GM10248 (cell line): ENCODE results near the gene FAM124B.

Source experiments
- CTCF ChIA-PET: fragments of 300-600 bp; sonication (Branson Sonifier 250); formaldehyde crosslinking; extraction: SDS; loops from one replicate; lab custom pipeline; 2021; ENCODE audit warnings: antibody characterized with exemption; lab: Yijun Ruan, JAX
- POLR2A ChIA-PET: fragments of 350-650 bp; sonication (Branson Sonifier 250); formaldehyde crosslinking; extraction: SDS; loops from one replicate; lab custom pipeline; 2020; ENCODE audit warnings: antibody characterized with exemption; lab: Yijun Ruan, JAX
- DNase-seq: peaks from one replicate; pipeline ENCODE4 v3.0.0; 2012; ENCODE audit errors: extremely low spot score
- TF ChIP-seq, protein P1 (sequence below): IDR thresholded peaks from 2 replicates; pipeline ENCODE4 v1.5.1; 2012; ENCODE audit warnings: mild to moderate bottlenecking, low read depth; ENCODE audit errors: extremely low read depth, missing control alignments, control extremely low read depth

Gene FAM124B, protein sequence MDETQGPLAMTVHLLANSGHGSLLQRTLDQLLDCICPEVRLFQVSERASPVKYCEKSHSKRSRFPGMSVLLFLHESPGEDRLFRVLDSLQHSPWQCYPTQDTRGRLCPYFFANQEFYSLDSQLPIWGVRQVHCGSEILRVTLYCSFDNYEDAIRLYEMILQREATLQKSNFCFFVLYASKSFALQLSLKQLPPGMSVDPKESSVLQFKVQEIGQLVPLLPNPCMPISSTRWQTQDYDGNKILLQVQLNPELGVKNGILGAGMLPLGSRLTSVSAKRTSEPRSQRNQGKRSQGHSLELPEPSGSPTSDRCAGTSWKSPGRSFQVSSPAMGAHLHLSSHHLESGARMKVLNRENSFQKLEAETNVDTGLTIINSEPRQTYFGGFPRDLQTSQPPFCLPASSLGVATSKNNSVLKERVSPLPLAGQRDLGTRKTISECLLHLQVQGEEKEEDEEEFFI

DNA sequence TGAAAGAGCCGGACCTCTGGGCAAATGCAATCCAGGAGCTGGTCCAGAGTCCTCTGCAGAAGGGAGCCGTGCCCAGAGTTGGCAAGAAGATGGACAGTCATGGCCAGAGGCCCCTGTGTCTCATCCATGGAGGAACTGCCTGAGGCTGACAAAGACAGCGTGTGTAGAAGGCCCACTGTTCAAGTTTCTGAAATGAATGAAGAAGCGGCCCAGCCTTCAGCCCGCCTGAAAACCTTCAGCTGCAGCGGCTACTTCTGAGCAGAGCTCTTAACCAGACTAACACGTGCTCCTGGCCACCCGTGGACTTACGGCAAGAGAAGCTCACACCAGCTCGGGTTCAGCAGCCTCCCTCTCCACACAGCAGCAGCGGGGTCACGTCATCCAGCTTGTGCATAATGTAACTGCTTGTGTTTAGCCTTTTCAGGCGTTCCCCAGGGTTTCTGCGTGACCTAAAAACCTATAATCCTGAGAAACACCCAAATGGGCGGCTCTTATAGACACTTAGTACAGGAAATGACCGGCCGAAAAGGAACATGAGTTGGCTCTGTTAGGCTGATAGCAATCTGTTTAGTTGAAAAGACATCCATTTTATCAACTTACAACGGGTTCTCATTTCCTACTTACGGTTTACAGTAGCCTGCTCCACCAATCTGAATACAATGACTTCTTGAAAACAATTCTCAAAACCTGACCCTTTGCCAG is at the start of gene FAM124B:
Gene FAM124B, minus strand, starts transcription at position 467 of the 702 bp plus-strand sequence. Its CDS starts 339 bp downstream, at position 128.
- DNase-seq = no peak
- CTCF ChIA-PET = interaction anchor here (1.0 to 3.4 kb wide), 4 partner anchors 9 to 245 kb away, joined by 3 to 13 read pairs (median 3); no protein-coding TSS in a partner anchor
- TF ChIP-seq, protein P1, sequence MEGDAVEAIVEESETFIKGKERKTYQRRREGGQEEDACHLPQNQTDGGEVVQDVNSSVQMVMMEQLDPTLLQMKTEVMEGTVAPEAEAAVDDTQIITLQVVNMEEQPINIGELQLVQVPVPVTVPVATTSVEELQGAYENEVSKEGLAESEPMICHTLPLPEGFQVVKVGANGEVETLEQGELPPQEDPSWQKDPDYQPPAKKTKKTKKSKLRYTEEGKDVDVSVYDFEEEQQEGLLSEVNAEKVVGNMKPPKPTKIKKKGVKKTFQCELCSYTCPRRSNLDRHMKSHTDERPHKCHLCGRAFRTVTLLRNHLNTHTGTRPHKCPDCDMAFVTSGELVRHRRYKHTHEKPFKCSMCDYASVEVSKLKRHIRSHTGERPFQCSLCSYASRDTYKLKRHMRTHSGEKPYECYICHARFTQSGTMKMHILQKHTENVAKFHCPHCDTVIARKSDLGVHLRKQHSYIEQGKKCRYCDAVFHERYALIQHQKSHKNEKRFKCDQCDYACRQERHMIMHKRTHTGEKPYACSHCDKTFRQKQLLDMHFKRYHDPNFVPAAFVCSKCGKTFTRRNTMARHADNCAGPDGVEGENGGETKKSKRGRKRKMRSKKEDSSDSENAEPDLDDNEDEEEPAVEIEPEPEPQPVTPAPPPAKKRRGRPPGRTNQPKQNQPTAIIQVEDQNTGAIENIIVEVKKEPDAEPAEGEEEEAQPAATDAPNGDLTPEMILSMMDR = no peak
- POLR2A ChIA-PET = no interaction called here

DNA sequence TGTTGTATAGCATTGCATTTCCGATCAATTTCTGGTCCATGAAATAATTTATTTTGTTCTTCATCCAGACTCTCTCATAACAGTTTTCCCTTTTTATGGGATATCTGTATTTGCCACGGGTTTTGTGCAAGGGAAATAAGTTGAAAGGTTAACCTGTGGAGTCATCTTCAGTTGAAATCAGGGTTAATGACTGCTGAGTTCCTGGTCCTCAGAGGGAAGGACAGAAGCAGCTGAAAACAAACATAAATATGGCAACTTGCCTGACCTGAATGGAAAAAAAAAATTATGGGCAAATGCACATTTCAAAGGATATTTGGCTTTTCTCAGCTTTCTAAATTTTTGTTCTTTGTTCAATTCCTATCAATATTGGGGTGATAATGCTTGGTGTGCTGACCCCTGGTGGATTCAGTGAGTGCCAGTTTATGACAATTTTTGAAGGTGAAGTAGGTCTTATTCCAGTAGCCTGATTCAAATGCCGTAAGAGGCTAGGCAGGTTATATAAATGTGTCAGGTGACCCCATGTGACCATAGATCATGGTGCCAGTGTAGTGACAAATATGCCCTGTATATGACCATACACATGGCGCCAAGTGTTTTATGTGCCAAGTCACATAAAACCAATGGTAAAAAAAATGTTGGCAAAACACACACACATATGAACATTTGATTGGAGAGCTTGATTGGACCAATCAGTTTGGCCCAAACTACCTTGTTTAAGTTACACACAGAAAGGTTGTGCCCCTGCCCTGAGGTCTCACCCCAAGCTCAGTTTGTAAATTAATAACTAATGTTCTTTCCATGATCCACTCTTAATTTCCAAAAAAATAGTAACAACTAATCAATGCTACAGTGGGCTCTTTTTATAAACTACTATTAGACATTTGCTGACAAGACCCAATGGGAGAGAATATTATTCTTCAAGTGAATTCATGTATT is 47.6 kb upstream of the FAM124B start:
- POLR2A ChIA-PET = no interaction called here
- CTCF ChIA-PET = interaction anchor here (1.1 to 2.6 kb wide), 8 partner anchors 9 to 202 kb away, joined by 3 to 11 read pairs (median 4); no protein-coding TSS in a partner anchor
- peak; percentile 26 for DNase-seq
- TF ChIP-seq, protein P1 = peak; percentile 54

DNA sequence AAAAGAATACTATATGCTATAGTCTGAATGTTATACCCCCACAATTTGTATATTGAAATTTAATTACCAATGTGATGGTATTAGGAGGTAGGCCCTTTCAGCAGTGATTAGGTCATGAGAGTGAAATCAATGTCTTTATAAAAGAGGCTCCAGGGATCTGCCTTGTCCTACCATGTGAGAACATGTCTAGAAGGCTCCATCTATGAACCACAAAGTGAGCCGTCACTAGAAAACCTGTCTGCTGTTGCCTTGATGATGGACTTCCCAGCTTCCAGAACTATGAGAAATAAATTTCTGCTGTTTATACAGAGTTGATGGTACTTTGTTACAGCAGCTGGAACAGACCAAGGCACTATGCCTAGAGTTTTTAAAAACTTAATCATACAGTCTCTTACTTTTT is 46.3 kb upstream of the FAM124B start:
- no peak for DNase-seq
- POLR2A ChIA-PET = no interaction called here
- CTCF ChIA-PET = interaction anchor here (1.6 to 2.6 kb wide), 2 partner anchors 13 to 18 kb away, joined by 4 to 8 read pairs; no protein-coding TSS in a partner anchor
- TF ChIP-seq, protein P1 = no peak

DNA sequence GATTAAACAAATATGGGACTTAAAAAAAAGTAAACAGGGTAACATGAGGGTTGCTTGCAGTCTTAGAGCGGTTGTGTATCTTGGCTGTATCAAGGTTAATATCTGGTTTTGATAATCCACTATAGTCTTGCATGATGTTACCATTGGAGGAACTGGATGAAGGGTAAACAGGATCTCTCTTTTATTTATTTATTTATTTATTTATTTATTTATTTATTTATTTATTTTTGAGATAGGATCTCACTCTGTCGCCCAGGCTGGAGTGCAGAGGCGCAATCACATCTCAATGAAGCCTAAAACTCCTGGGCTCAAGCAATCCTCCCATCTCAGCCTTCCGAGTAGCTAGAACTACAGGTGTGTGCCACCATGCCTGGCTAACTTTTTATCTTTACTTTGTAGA is 42.9 kb upstream of the FAM124B start:
- TF ChIP-seq, protein P1 = no peak
- CTCF ChIA-PET = no interaction called here
- DNase-seq = no peak
- POLR2A ChIA-PET = no interaction called here

DNA sequence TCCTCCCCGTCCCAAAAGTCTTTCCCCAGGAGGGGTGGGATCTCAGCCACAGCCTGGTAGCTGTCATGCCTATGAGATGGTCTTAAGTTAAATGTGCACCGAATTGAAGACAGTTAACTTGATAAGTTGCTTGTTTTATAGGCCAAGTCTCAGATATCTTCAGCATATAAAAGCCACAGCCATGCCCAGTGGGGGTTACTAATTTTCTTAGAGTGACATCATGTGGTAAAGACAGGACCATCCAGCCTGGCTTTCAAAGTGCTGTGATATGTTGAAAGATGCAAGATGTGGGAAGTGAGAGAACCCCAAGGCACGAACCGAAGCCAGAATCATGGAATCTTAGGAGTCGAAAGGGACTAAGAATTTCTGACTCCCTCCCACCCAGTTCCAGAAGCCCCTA is 42.1 kb upstream of the FAM124B start:
- DNase-seq = no peak
- ChIA-PET POLR2A (no interaction called here), CTCF (no interaction called here)
- TF ChIP-seq, protein P1 = no peak
